ENCODE measurements around the gene VAPB.

GRCh38 chr20:58435237-58435636 is 46.2 kb downstream of the VAPB start:
- TF ChIP-seq BHLHE40 (IDR thresholded peaks at IDR 0.05; ENCODE audit: low read depth, low read length) (no peak), ELK1 (IDR thresholded peaks at IDR 0.05; ENCODE audit: borderline replicate concordance, low read depth, low read length) (no peak), CTCF (conservative IDR thresholded peaks at IDR 0.05; ENCODE audit: low read depth, low read length) (no peak), FOS (IDR thresholded peaks at IDR 0.05; ENCODE audit: low read depth, low read length) (no peak), POLR2A (IDR thresholded peaks at IDR 0.05; ENCODE audit: low read depth, low read length) (no peak), MXI1 (IDR thresholded peaks at IDR 0.05; ENCODE audit: borderline replicate concordance, low read depth, low read length) (no peak), RFX5 (IDR thresholded peaks at IDR 0.05; ENCODE audit: low read depth, low read length) (no peak)

Measured in IMR-90 (cell line).